ENCODE measurements around the gene ALKBH1. TPM values are rescaled to one million over a fixed set of nuclear protein-coding genes. Genes with fewer than 3 reads are reported as not detected.
"Not testable (repeated sequence)": the region's sequence is repeated elsewhere in the genome, so short reads cannot be mapped to it uniquely, and the experiment has no call there.

Gene ALKBH1
- total RNA-seq, 1 donor from 2014 or later = 7.8 TPM

DNA sequence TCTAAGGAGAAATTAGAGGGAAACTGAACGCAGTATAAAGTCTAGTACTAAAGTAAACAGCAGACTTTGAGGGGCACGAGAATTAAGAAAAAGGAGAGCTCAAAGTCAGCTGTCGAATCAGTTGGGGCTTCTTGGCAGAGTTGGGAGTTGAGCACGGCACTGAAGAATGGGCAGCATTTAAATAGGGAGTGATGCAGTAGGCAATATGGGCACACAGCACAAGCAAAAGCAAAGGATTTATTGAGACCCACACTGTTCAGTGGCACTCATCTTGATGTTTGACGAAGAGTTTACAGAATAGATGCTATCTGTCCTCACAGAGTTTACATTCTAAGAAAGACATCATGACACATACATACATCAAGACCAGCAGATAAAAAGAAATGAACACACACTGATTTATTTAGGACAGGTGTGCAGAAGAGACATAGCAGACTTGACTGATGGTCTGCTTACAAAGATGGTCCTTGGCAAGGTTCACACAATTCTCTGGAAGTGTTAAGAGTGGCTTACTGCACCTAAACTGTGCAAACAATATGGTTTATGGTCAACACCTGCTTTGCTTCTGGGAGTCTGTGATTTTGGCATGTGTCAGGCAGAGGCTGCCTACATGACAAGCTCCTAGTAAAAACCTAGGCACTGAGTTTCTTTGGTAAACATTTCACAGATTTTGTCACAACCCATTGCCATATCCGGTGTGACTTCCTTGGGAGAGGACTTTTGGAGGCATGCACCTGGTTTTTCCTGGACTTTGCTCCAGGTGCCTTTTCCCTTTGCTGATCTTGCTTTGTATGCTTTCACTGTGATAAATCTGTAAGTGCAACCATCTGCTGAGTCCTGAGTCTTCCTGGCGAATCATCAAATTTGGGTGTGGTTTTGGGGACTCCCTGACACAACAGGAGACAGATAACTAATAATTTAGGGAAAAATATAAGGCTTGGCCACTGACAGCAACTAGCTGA is 26.3 kb downstream of the ALKBH1 start:
- no peak overlapping the region for H3K9ac ChIP-seq (ENCODE audit: low read depth in 1 of 3, low read length in 3 of 3)
- peaks cover 4 to 12% (median 8%) of the 10 kb centered on the region in 3 donors for H3K36me3 ChIP-seq (ENCODE audit: control insufficient read depth in 3 of 3, insufficient read depth in 3 of 3, low read length in 3 of 3)
- H3K9me3 ChIP-seq (ENCODE audit: control insufficient read depth in 3 of 3, low read length in 3 of 3) = no peaks in the 10 kb centered on the region
- peak overlapping the region in 1 of 3 donors; percentile 6 for H3K4me3 ChIP-seq (ENCODE audit: low read length in 3 of 3)
- peak overlapping the region; percentile 67 for H3K27ac ChIP-seq (ENCODE audit: low read depth, low read length)
- H3K4me1 ChIP-seq (ENCODE audit: control insufficient read depth in 3 of 3, insufficient read depth in 3 of 3, low read length in 3 of 3) = peaks cover 9 to 12% (median 9%) of the 10 kb centered on the region in 3 donors
- no peaks in the 10 kb centered on the region for H3K27me3 ChIP-seq (ENCODE audit: control insufficient read depth in 3 of 3, insufficient read depth in 3 of 3, low read length in 3 of 3)

DNA sequence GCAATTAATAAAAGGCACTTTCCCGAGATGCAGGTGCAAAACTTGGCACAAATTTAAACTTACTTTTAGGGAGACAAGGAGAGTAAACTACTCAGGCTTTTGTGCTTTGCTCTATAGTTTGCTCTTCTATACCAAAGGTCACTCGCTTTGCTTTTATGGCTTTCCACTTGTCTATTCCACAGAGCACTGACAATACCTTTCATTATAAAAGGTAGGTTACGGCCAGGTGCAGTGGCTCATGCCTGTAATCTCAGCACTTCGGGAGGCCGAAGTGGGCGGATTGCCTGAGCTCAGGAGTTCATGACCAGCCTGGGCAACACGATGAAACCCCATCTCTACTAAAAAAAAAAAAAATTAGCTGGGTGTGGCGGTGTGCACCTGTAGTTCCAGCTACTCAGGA is 32.9 kb downstream of the ALKBH1 start:
- H3K4me3 ChIP-seq (ENCODE audit: low read length in 3 of 3) = no peak overlapping the region
- H3K27ac ChIP-seq (ENCODE audit: low read depth, low read length) = no peak overlapping the region
- H3K9ac ChIP-seq (ENCODE audit: low read depth in 1 of 3, low read length in 3 of 3) = no peak overlapping the region
- peaks cover 16 to 36% (median 33%) of the 10 kb centered on the region in 3 donors for H3K36me3 ChIP-seq (ENCODE audit: control insufficient read depth in 3 of 3, insufficient read depth in 3 of 3, low read length in 3 of 3)
- H3K27me3 ChIP-seq (ENCODE audit: control insufficient read depth in 3 of 3, insufficient read depth in 3 of 3, low read length in 3 of 3) = no peaks in the 10 kb centered on the region
- H3K4me1 ChIP-seq (ENCODE audit: control insufficient read depth in 3 of 3, insufficient read depth in 3 of 3, low read length in 3 of 3) = no peaks in the 10 kb centered on the region
- H3K9me3 ChIP-seq (ENCODE audit: control insufficient read depth in 3 of 3, low read length in 3 of 3) = no peaks in the 10 kb centered on the region

GRCh38 chr14:77673193-77673592 is 34.6 kb downstream of the ALKBH1 start:
- H3K36me3 ChIP-seq (ENCODE audit: control insufficient read depth in 3 of 3, insufficient read depth in 3 of 3, low read length in 3 of 3) = peaks cover 12 to 30% (median 30%) of the 10 kb centered on the region in 3 donors
- no peak overlapping the region for H3K27ac ChIP-seq (ENCODE audit: low read depth, low read length)
- no peaks in the 10 kb centered on the region for H3K9me3 ChIP-seq (ENCODE audit: control insufficient read depth in 3 of 3, low read length in 3 of 3)

GRCh38 chr14:77667331-77667730 is 40.5 kb downstream of the ALKBH1 start:
- Histone ChIP-seq H3K9ac (ENCODE audit: low read depth in 1 of 3, low read length in 3 of 3) (no peak overlapping the region), H3K4me1 (ENCODE audit: control insufficient read depth in 3 of 3, insufficient read depth in 3 of 3, low read length in 3 of 3) (no peaks in the 10 kb centered on the region), H3K27ac (ENCODE audit: low read depth, low read length) (no peak overlapping the region)

More at GRCh38 chr14:77673193-77673592, 34.6 kb downstream of the ALKBH1 start:
- H3K4me3 ChIP-seq (ENCODE audit: low read length in 3 of 3) = no peak overlapping the region
- H3K27me3 ChIP-seq (ENCODE audit: control insufficient read depth in 3 of 3, insufficient read depth in 3 of 3, low read length in 3 of 3) = no peaks in the 10 kb centered on the region
- no peaks in the 10 kb centered on the region for H3K4me1 ChIP-seq (ENCODE audit: control insufficient read depth in 3 of 3, insufficient read depth in 3 of 3, low read length in 3 of 3)
- H3K9ac ChIP-seq (ENCODE audit: low read depth in 1 of 3, low read length in 3 of 3) = no peak overlapping the region

DNA sequence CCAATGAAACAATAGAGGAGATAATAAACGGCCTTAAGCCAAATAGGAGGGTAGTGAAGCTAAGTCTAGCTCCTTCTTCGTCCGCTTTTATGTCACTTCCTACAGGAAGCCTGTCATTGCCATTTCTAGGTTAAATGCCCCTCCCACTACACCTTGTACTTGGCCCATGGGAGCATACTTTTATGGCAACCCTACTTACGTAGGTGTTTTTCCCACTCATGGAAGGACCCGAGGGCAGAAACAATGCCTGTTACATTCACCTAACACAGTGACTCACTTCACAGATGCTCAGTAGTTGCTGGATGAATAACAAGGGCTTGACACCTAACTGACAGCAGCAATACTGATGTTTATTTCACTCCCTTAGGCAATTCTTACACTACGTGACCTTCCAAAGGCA is 44.5 kb downstream of the ALKBH1 start:
- H3K4me1 ChIP-seq (ENCODE audit: control insufficient read depth in 3 of 3, insufficient read depth in 3 of 3, low read length in 3 of 3) = no peaks in the 10 kb centered on the region
- H3K4me3 ChIP-seq (ENCODE audit: low read length in 3 of 3) = no peak overlapping the region
- H3K27ac ChIP-seq (ENCODE audit: low read depth, low read length) = peak overlapping the region; percentile 23
- no peaks in the 10 kb centered on the region for H3K9me3 ChIP-seq (ENCODE audit: control insufficient read depth in 3 of 3, low read length in 3 of 3)
- H3K36me3 ChIP-seq (ENCODE audit: control insufficient read depth in 3 of 3, insufficient read depth in 3 of 3, low read length in 3 of 3) = no peaks in the 10 kb centered on the region
- peaks cover 0 to 6% (median 0%) of the 10 kb centered on the region in 3 donors for H3K27me3 ChIP-seq (ENCODE audit: control insufficient read depth in 3 of 3, insufficient read depth in 3 of 3, low read length in 3 of 3)
- H3K9ac ChIP-seq (ENCODE audit: low read depth in 1 of 3, low read length in 3 of 3) = no peak overlapping the region

More at GRCh38 chr14:77667331-77667730, 40.5 kb downstream of the ALKBH1 start:
- H3K4me3 ChIP-seq (ENCODE audit: low read length in 3 of 3) = no peak overlapping the region
- H3K9me3 ChIP-seq (ENCODE audit: control insufficient read depth in 3 of 3, low read length in 3 of 3) = no peaks in the 10 kb centered on the region
- H3K36me3 ChIP-seq (ENCODE audit: control insufficient read depth in 3 of 3, insufficient read depth in 3 of 3, low read length in 3 of 3) = peaks cover 0 to 1% (median 0%) of the 10 kb centered on the region in 3 donors
- no peaks in the 10 kb centered on the region for H3K27me3 ChIP-seq (ENCODE audit: control insufficient read depth in 3 of 3, insufficient read depth in 3 of 3, low read length in 3 of 3)

DNA sequence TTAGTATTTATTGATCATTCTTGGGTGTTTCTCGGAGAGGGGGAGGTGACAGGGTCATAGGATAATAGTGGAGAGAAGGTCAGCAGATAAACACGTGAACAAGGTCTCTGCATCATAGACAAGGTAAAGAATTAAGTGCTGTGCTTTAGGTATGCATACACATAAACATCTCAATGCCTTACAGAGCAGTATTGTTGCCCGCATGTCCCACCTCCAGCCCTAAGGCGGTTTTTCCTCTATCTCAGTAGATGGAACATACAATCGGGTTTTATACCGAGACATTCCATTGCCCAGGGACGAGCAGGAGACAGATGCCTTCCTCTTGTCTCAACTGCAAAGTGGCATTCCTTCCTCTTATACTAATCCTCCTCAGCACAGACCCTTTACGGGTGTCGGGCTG is 46.3 kb downstream of the ALKBH1 start:
- H3K27ac ChIP-seq (ENCODE audit: low read depth, low read length); H3K4me3 ChIP-seq (ENCODE audit: low read length in 3 of 3); H3K27me3 ChIP-seq (ENCODE audit: control insufficient read depth in 3 of 3, insufficient read depth in 3 of 3, low read length in 3 of 3); H3K4me1 ChIP-seq (ENCODE audit: control insufficient read depth in 3 of 3, insufficient read depth in 3 of 3, low read length in 3 of 3); H3K36me3 ChIP-seq (ENCODE audit: control insufficient read depth in 3 of 3, insufficient read depth in 3 of 3, low read length in 3 of 3); H3K9me3 ChIP-seq (ENCODE audit: control insufficient read depth in 3 of 3, low read length in 3 of 3); H3K9ac ChIP-seq (ENCODE audit: low read depth in 1 of 3, low read length in 3 of 3): not testable (repeated sequence)

DNA sequence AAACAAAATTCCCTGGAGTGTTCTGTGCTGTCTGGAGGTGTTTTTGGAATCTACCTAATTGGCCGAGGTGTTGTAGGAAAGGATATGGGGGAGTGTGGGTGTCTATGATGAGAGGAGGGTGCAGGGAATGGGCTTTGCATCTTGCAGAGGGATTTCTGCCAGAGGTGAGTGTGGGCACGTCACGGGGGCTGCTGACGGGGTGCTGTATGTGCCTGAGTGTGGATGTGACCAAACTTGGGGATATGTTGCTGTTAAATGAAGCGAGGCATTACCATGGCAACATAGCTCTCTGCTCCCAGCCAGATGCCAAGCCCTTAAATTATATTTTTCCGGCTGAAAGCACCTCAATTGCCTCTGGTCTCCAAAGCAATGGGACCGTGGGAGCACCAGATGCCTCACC is 47.1 kb downstream of the ALKBH1 start:
- no peak overlapping the region for H3K27ac ChIP-seq (ENCODE audit: low read depth, low read length)
- H3K4me1 ChIP-seq (ENCODE audit: control insufficient read depth in 3 of 3, insufficient read depth in 3 of 3, low read length in 3 of 3) = no peaks in the 10 kb centered on the region
- no peak overlapping the region for H3K9ac ChIP-seq (ENCODE audit: low read depth in 1 of 3, low read length in 3 of 3)
- peaks cover 0 to 6% (median 0%) of the 10 kb centered on the region in 3 donors for H3K27me3 ChIP-seq (ENCODE audit: control insufficient read depth in 3 of 3, insufficient read depth in 3 of 3, low read length in 3 of 3)
- H3K4me3 ChIP-seq (ENCODE audit: low read length in 3 of 3) = no peak overlapping the region
- no peaks in the 10 kb centered on the region for H3K9me3 ChIP-seq (ENCODE audit: control insufficient read depth in 3 of 3, low read length in 3 of 3)
- H3K36me3 ChIP-seq (ENCODE audit: control insufficient read depth in 3 of 3, insufficient read depth in 3 of 3, low read length in 3 of 3) = no peaks in the 10 kb centered on the region

GRCh38 chr14:77659831-77660230 is 48.0 kb downstream of the ALKBH1 start:
- no peak overlapping the region for H3K4me3 ChIP-seq (ENCODE audit: low read length in 3 of 3)
- H3K9ac ChIP-seq (ENCODE audit: low read depth in 1 of 3, low read length in 3 of 3) = no peak overlapping the region
- peaks cover 0 to 6% (median 0%) of the 10 kb centered on the region in 3 donors for H3K27me3 ChIP-seq (ENCODE audit: control insufficient read depth in 3 of 3, insufficient read depth in 3 of 3, low read length in 3 of 3)
- no peak overlapping the region for H3K27ac ChIP-seq (ENCODE audit: low read depth, low read length)
- no peaks in the 10 kb centered on the region for H3K36me3 ChIP-seq (ENCODE audit: control insufficient read depth in 3 of 3, insufficient read depth in 3 of 3, low read length in 3 of 3)
- H3K4me1 ChIP-seq (ENCODE audit: control insufficient read depth in 3 of 3, insufficient read depth in 3 of 3, low read length in 3 of 3) = peaks cover 0 to under 1% (median 0%) of the 10 kb centered on the region in 3 donors
- no peaks in the 10 kb centered on the region for H3K9me3 ChIP-seq (ENCODE audit: control insufficient read depth in 3 of 3, low read length in 3 of 3)

DNA sequence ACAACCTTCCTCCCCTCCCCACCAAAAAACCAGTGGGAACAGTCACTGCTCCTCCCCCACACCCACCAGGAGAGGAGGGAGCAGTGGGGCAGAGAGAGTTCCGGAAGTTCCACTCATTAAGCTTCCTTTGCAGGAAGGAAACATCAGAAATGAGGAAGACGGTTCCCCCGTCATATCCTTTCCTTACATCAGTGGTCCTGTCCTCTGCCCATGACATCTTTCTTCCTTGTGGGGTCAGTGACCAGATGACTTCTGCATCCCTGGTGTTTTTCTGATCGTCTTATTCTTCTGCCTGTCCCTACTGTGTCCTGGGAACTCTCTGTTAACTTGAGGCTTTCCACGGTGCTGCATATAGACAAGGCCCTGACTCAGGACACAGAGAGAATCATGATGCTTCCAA is 50.5 kb downstream of the ALKBH1 start:
- peak overlapping the region in 1 of 3 donors; percentile 2 for H3K9ac ChIP-seq (ENCODE audit: low read depth in 1 of 3, low read length in 3 of 3)
- no peak overlapping the region for H3K27ac ChIP-seq (ENCODE audit: low read depth, low read length)
- H3K27me3 ChIP-seq (ENCODE audit: control insufficient read depth in 3 of 3, insufficient read depth in 3 of 3, low read length in 3 of 3) = peaks cover 0 to 6% (median 0%) of the 10 kb centered on the region in 3 donors
- no peak overlapping the region for H3K4me3 ChIP-seq (ENCODE audit: low read length in 3 of 3)
- no peaks in the 10 kb centered on the region for H3K9me3 ChIP-seq (ENCODE audit: control insufficient read depth in 3 of 3, low read length in 3 of 3)
- H3K36me3 ChIP-seq (ENCODE audit: control insufficient read depth in 3 of 3, insufficient read depth in 3 of 3, low read length in 3 of 3) = no peaks in the 10 kb centered on the region
- peaks cover 0 to 3% (median 0%) of the 10 kb centered on the region in 3 donors for H3K4me1 ChIP-seq (ENCODE audit: control insufficient read depth in 3 of 3, insufficient read depth in 3 of 3, low read length in 3 of 3)

GRCh38 chr14:77654001-77654441 is 53.8 kb downstream of the ALKBH1 start:
- H3K4me1 ChIP-seq (ENCODE audit: control insufficient read depth in 3 of 3, insufficient read depth in 3 of 3, low read length in 3 of 3) = peaks cover 0 to 3% (median 0%) of the 10 kb centered on the region in 3 donors
- no peak overlapping the region for H3K27ac ChIP-seq (ENCODE audit: low read depth, low read length)
- H3K36me3 ChIP-seq (ENCODE audit: control insufficient read depth in 3 of 3, insufficient read depth in 3 of 3, low read length in 3 of 3) = no peaks in the 10 kb centered on the region

More at GRCh38 chr14:77654001-77654441, 53.8 kb downstream of the ALKBH1 start:
- no peak overlapping the region for H3K4me3 ChIP-seq (ENCODE audit: low read length in 3 of 3)
- no peaks in the 10 kb centered on the region for H3K9me3 ChIP-seq (ENCODE audit: control insufficient read depth in 3 of 3, low read length in 3 of 3)
- no peak overlapping the region for H3K9ac ChIP-seq (ENCODE audit: low read depth in 1 of 3, low read length in 3 of 3)
- no peaks in the 10 kb centered on the region for H3K27me3 ChIP-seq (ENCODE audit: control insufficient read depth in 3 of 3, insufficient read depth in 3 of 3, low read length in 3 of 3)

All from skeletal muscle tissue (tissue), 4 donors.